Left lung (tissue), 10 donors: ENCODE results near the gene DNTT. TPM values are rescaled to one million over a fixed set of nuclear protein-coding genes. Genes with fewer than 3 reads are reported as not detected.
A peak's percentile ranks its signal among the peaks of the same experiment; 100 is the strongest.
"Not testable (repeated sequence)": the region's sequence is repeated elsewhere in the genome, so short reads cannot be mapped to it uniquely, and the experiment has no call there.

Experiments used
- ATAC-seq: fragments of 200-7000 bp; cut with Tn5 transposase; one replicate; pipeline ENCODE4 v1.9.1; 2020; ENCODE audit warnings: moderate library complexity
- DNase-seq, 4 donors: peaks; one replicate each; pipeline ENCODE4 v3.0.0-alpha.2; 2013 to 2020
- H3K27ac ChIP-seq, 2 donors: fragments of 200-600 bp; sonication (generic) in 1 of 2; one replicate each; pipeline versions ENCODE4 v1.5.0 to v1.8.0; 2020 to 2021
- H3K27me3 ChIP-seq, 2 donors: fragments of 200-600 bp; sonication (generic) in 1 of 2; one replicate each; pipeline versions ENCODE4 v1.5.0 to v1.8.0; 2020 to 2021
- H3K36me3 ChIP-seq, 2 donors: fragments of 200-600 bp; sonication (generic) in 1 of 2; one replicate each; pipeline versions ENCODE4 v1.5.0 to v1.8.0; 2020 to 2021
- H3K4me1 ChIP-seq, 2 donors: fragments of 200-600 bp; one replicate each; pipeline ENCODE4 v1.8.0; 2021
- H3K4me3 ChIP-seq, 2 donors: fragments of 200-600 bp; sonication (generic) in 1 of 2; one replicate each; pipeline versions ENCODE4 v1.5.0 to v1.8.0; 2020 to 2021; ENCODE audit warnings: mild to moderate bottlenecking in 1 of 2
- H3K9me3 ChIP-seq, 2 donors: fragments of 200-600 bp; sonication (generic) in 1 of 2; one replicate each; pipeline versions ENCODE4 v1.5.0 to v1.8.0; 2020 to 2021
- intact Hi-C, 2 donors: fragments of 100-400 bp; cut with DNase I; formaldehyde crosslinking; loops; one replicate each; pipeline versions ENCODE4 v1.11.2 to v1.14.2; 2022
- polyA plus RNA-seq, 6 donors: library from polyadenylated mRNA; unstranded; fragments of 120-200 nt; gene quantifications; one replicate each; pipeline ENCODE4 v1.2.1, GENCODE V29; 2013; ENCODE audit not compliant: insufficient read length in 6 of 6
- total RNA-seq, 2 donors: library from RNA; stranded (reverse); fragmentation: NEBNext Ultra II Directional; extraction: Animal tissue kit (Norgen Biotek cat#: 25700); gene quantifications; one replicate each; pipeline ENCODE4 v1.2.1, GENCODE V29; 2021
- TF ChIP-seq, protein P1 (sequence below), 2 donors: fragments of 200-600 bp; sonication (generic) in 1 of 2; IDR thresholded peaks; one replicate each; pipeline versions ENCODE4 v1.5.0 to v1.8.0; 2021; ENCODE audit warnings: antibody characterized with exemption in 2 of 2
- donor health status: DM: no; HTN: yes; CAD: no.
- donor health status: DM: no; HTN: no; CAD: no.

The DNTT gene
- total and polyA plus RNA-seq, 8 donors = 0.08 to 0.20 (median 0.11) TPM; not detected in 3

- intact Hi-C loops = no loop called here
- Histone ChIP-seq H3K4me1 (peaks cover 0 to 8% of the 10 kb centered on the region in 2 donors), H3K4me3 (no peak overlapping the region), H3K9me3 (no peaks in the 10 kb centered on the region), H3K27me3 (no peaks in the 10 kb centered on the region), H3K36me3 (no peaks in the 10 kb centered on the region), H3K27ac (no peak overlapping the region)
- DNase-seq = peak in 2 of 4 donors; percentile 68 to 76
- peak; percentile 54 for ATAC-seq
- TF ChIP-seq, protein P1, sequence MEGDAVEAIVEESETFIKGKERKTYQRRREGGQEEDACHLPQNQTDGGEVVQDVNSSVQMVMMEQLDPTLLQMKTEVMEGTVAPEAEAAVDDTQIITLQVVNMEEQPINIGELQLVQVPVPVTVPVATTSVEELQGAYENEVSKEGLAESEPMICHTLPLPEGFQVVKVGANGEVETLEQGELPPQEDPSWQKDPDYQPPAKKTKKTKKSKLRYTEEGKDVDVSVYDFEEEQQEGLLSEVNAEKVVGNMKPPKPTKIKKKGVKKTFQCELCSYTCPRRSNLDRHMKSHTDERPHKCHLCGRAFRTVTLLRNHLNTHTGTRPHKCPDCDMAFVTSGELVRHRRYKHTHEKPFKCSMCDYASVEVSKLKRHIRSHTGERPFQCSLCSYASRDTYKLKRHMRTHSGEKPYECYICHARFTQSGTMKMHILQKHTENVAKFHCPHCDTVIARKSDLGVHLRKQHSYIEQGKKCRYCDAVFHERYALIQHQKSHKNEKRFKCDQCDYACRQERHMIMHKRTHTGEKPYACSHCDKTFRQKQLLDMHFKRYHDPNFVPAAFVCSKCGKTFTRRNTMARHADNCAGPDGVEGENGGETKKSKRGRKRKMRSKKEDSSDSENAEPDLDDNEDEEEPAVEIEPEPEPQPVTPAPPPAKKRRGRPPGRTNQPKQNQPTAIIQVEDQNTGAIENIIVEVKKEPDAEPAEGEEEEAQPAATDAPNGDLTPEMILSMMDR (IDR thresholded peaks at IDR 0.05) = no peak
Measured at GRCh38 chr10:96306516-96306915, 2.3 kb downstream of the DNTT start.

- intact Hi-C loops, H3K4me3 ChIP-seq, ATAC-seq, H3K9me3 ChIP-seq, DNase-seq, H3K4me1 ChIP-seq, H3K36me3 ChIP-seq, H3K27me3 ChIP-seq, H3K27ac ChIP-seq: not testable (repeated sequence)
Measured at GRCh38 chr10:96308854-96309253, 4.6 kb downstream of the DNTT start.

DNA sequence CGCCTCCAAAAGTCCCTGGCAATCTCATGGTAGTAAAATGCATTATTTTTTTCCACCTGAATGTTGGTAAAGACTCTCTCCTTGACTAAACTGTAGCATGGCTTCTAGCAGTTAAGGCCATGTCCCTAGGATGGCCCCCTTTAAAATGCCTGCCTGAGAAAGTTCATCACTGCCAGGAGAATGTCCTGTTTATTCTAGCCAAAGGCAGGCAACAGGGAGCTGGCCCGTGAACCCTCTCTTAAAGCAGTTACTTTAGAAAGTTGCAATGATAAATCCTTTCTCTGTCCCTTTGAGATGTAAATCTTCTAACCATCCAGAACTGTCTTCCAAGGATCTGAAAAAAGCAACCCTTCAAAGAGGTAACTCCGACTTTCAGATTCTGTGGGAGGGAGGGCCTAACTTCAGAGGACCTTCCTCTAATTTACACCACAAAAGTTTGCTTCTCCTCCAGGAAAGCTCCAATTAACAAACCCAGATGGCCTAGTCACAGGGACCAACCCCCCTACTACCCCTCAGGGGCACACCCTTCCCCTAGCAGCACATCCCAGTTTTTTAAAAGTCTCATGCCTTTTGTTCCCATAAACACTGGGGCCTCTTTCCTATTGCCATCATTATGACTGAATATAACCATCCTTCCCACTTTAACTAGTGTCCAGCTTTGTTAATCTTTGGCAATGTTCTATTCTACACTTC is 5.5 kb downstream of the DNTT start:
- TF ChIP-seq, protein P1 (IDR thresholded peaks at IDR 0.05) = no peak
- no peak overlapping the region for H3K27ac ChIP-seq
- H3K27me3 ChIP-seq = peaks cover 0 to under 1% of the 10 kb centered on the region in 2 donors
- DNase-seq (no peak), ATAC-seq (no peak)
- H3K4me1 ChIP-seq = peaks cover 0 to 8% of the 10 kb centered on the region in 2 donors
- H3K4me3 ChIP-seq = no peak overlapping the region
- intact Hi-C loops = no loop called here
- H3K36me3 ChIP-seq = no peaks in the 10 kb centered on the region
- no peaks in the 10 kb centered on the region for H3K9me3 ChIP-seq

GRCh38 chr10:96310321-96310669 is 6.1 kb downstream of the DNTT start:
- Histone ChIP-seq H3K9me3 (no peaks in the 10 kb centered on the region), H3K27me3 (peaks cover 0 to 5% of the 10 kb centered on the region in 2 donors), H3K36me3 (no peaks in the 10 kb centered on the region), H3K27ac (no peak overlapping the region), H3K4me1 (peaks cover 0 to 8% of the 10 kb centered on the region in 2 donors), H3K4me3 (no peak overlapping the region)
- intact Hi-C loops = no loop called here
- no peak for DNase-seq
- no peak for ATAC-seq
- TF ChIP-seq, protein P1 (IDR thresholded peaks at IDR 0.05) = no peak

GRCh38 chr10:96311180-96311715 is 7.0 kb downstream of the DNTT start:
- Histone ChIP-seq H3K27me3 (peaks cover 0 to 5% of the 10 kb centered on the region in 2 donors), H3K36me3 (no peaks in the 10 kb centered on the region), H3K4me3 (no peak overlapping the region), H3K27ac (no peak overlapping the region), H3K9me3 (no peaks in the 10 kb centered on the region), H3K4me1 (peaks cover 0 to 5% of the 10 kb centered on the region in 2 donors)
- ATAC-seq (no peak), DNase-seq (no peak)
- intact Hi-C loops = no loop called here
- TF ChIP-seq, protein P1 (IDR thresholded peaks at IDR 0.05) = no peak
